Iris pigment epithelial cell (primary cell): Measurements from ENCODE around the gene COL3A1.

ENCODE experiments used
- DNase-seq: peaks from one replicate; pipeline ENCODE4 v3.0.0-alpha.2; 2011; ENCODE audit warnings: low read depth

Gene COL3A1

GRCh38 chr2:188975497-188976102 lies 1.4 kb downstream of the COL3A1 start:
- peak; percentile 97 for DNase-seq

- peak; percentile 82 for DNase-seq
Observed at GRCh38 chr2:188976545-188977268, 2.5 kb downstream of the COL3A1 start.

GRCh38 chr2:188977317-188977716 lies 3.1 kb downstream of the COL3A1 start:
- DNase-seq, result no peak

- peak; percentile 89 for DNase-seq
Observed at GRCh38 chr2:188978291-188979081, 4.3 kb downstream of the COL3A1 start.

GRCh38 chr2:188979187-188980114 lies 5.3 kb downstream of the COL3A1 start:
- peak; percentile 59 for DNase-seq

- DNase-seq, result peak; percentile 69
Observed at GRCh38 chr2:188983427-188984064, 9.4 kb downstream of the COL3A1 start.

- DNase-seq, result peak; percentile 62
Observed at GRCh38 chr2:188984065-188984491, 9.9 kb downstream of the COL3A1 start.

GRCh38 chr2:188984680-188985079 lies 10.5 kb downstream of the COL3A1 start:
- DNase-seq, result peak; percentile 98

- DNase-seq, result peak; percentile 72
Observed at GRCh38 chr2:188986839-188987238, 12.7 kb downstream of the COL3A1 start.

GRCh38 chr2:188993247-188993646 lies 19.1 kb downstream of the COL3A1 start:
- DNase-seq, result no peak

- DNase-seq, result peak; percentile 66
Observed at GRCh38 chr2:188997263-188997662, 23.1 kb downstream of the COL3A1 start.

GRCh38 chr2:189000221-189000620 lies 26.0 kb downstream of the COL3A1 start:
- DNase-seq, result no peak

- DNase-seq, result peak; percentile 82
Observed at GRCh38 chr2:189002079-189002478, 27.9 kb downstream of the COL3A1 start.

- no peak for DNase-seq
Observed at GRCh38 chr2:189008555-189009262, 34.5 kb downstream of the COL3A1 start.

GRCh38 chr2:189010536-189010935 lies 36.4 kb downstream of the COL3A1 start:
- DNase-seq, result no peak

- DNase-seq, result no peak
Observed at GRCh38 chr2:189012351-189012750, 38.2 kb downstream of the COL3A1 start.

- no peak for DNase-seq
Observed at GRCh38 chr2:189013031-189013430, 38.9 kb downstream of the COL3A1 start.

GRCh38 chr2:189013671-189014448 lies 39.7 kb downstream of the COL3A1 start:
- DNase-seq, result peak; percentile 38

GRCh38 chr2:189014449-189015138 lies 40.4 kb downstream of the COL3A1 start:
- peak; percentile 55 for DNase-seq
